Calu3 (cell line): ENCODE results near the gene STX12. TPM values are rescaled to one million over a fixed set of nuclear protein-coding genes. Genes with fewer than 3 reads are reported as not detected.

Experiments used
- BruUV-seq: library from RNA; stranded (reverse); fragments of 400-500 nt; replicated peaks from 2 replicates; lab custom pipeline; 2021; lab: Mats Ljungman, UMichigan
- CTCF ChIA-PET: fragments of 300-600 bp; sonication (Branson Sonifier 250); formaldehyde crosslinking; loops from one replicate; lab custom pipeline; 2022; ENCODE audit warnings: antibody characterized with exemption; lab: Charles Lee
- DNase-seq: peaks from one replicate; pipeline ENCODE4 v3.0.0; 2022
- H3K27ac Mint-ChIP-seq: one replicate; pipeline ENCODE4 v1.8.0; 2022; ENCODE audit warnings: mixed read lengths; ENCODE audit not compliant: unreplicated experiment
- H3K27me3 Mint-ChIP-seq: one replicate; pipeline ENCODE4 v1.8.0; 2022; ENCODE audit warnings: mixed read lengths; ENCODE audit not compliant: unreplicated experiment
- H3K36me3 Mint-ChIP-seq: one replicate; pipeline ENCODE4 v1.8.0; 2022; ENCODE audit warnings: mild to moderate bottlenecking, moderate library complexity, mixed read lengths; ENCODE audit not compliant: insufficient read depth, unreplicated experiment
- H3K4me1 Mint-ChIP-seq: one replicate; pipeline ENCODE4 v1.8.0; 2022; ENCODE audit warnings: mild to moderate bottlenecking, low read depth, mixed read lengths; ENCODE audit not compliant: unreplicated experiment
- H3K4me3 Mint-ChIP-seq: one replicate; pipeline ENCODE4 v1.8.0; 2022; ENCODE audit warnings: mild to moderate bottlenecking, low read depth, moderate library complexity, mixed read lengths; ENCODE audit not compliant: unreplicated experiment
- H3K9me3 Mint-ChIP-seq: one replicate; pipeline ENCODE4 v1.8.0; 2022; ENCODE audit warnings: low read depth, mixed read lengths; ENCODE audit not compliant: unreplicated experiment
- intact Hi-C: fragments of 100-400 bp; cut with micrococcal nuclease; formaldehyde crosslinking; loops from one replicate; pipeline ENCODE4 v1.10.0; 2022; ENCODE audit not compliant: unreplicated experiment
- total RNA-seq: library from RNA; stranded (reverse); gene quantifications from 2 replicates; pipeline ENCODE4 v1.2.3, GENCODE V29; 2022
- TF ChIP-seq, protein P1 (sequence below): fragments of 200-600 bp; IDR thresholded peaks from one replicate; pipeline ENCODE4 v1.8.0; 2022; ENCODE audit warnings: antibody characterized with exemption; ENCODE audit not compliant: unreplicated experiment

STX12 gene
- total RNA-seq, 1 experiment from 2014 or later: 23.4 TPM

DNA sequence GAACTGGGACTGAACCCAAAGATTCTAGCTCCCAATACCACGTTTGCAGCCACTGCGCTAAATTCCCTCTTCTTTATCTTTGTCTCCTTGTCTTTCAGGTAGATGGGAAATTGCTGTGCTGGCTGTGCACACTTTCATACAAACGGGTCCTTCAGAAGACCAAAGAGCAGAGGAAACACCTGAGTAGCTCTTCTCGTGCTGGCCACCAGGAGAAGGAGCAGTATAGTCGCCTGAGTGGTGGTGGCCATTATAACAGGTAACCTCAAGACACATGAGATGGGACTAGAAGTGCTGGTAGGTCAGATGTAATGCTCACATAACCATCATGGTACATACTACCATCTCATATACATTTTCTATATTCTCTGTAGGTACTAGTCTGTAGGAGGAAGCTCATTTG is 28.5 kb upstream of the STX12 start:
- no peak for DNase-seq
- Mint-ChIP-seq H3K27me3 (no peaks in the 10 kb centered on the region), H3K4me1 (no peaks in the 10 kb centered on the region), H3K36me3 (no peaks in the 10 kb centered on the region), H3K4me3 (no peak overlapping the region), H3K9me3 (no peaks in the 10 kb centered on the region), H3K27ac (no peak overlapping the region)
- CTCF ChIA-PET: no interaction called here
- TF ChIP-seq, protein P1, sequence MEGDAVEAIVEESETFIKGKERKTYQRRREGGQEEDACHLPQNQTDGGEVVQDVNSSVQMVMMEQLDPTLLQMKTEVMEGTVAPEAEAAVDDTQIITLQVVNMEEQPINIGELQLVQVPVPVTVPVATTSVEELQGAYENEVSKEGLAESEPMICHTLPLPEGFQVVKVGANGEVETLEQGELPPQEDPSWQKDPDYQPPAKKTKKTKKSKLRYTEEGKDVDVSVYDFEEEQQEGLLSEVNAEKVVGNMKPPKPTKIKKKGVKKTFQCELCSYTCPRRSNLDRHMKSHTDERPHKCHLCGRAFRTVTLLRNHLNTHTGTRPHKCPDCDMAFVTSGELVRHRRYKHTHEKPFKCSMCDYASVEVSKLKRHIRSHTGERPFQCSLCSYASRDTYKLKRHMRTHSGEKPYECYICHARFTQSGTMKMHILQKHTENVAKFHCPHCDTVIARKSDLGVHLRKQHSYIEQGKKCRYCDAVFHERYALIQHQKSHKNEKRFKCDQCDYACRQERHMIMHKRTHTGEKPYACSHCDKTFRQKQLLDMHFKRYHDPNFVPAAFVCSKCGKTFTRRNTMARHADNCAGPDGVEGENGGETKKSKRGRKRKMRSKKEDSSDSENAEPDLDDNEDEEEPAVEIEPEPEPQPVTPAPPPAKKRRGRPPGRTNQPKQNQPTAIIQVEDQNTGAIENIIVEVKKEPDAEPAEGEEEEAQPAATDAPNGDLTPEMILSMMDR: no peak
- no TSS peak for BruUV-seq
- intact Hi-C loops: no loop called here

DNA sequence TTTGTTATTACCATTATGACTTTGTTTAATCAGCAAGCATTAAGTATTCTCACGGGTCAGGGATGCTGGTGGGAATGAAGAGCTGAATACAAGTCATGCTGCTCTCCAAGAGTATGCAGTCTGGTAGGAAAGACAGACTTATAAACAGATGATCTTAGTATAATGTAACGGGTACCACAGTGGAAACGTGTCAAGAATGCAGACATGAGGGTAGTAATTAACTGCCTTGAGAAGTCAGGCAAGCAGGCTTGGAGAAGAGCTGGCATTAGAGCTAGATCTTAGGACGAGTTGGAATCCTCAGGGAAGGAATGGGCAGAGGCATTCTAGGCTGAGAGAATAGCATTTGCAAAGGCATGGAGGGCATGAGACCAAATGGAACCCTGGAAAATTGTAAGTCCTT is 27.6 kb upstream of the STX12 start:
- H3K27me3 Mint-ChIP-seq: no peaks in the 10 kb centered on the region
- TF ChIP-seq, protein P1: no peak
- no peak overlapping the region for H3K27ac Mint-ChIP-seq
- H3K9me3 Mint-ChIP-seq: no peaks in the 10 kb centered on the region
- intact Hi-C loops: no loop called here
- no peak for DNase-seq
- BruUV-seq: no TSS peak
- no peaks in the 10 kb centered on the region for H3K36me3 Mint-ChIP-seq
- no peaks in the 10 kb centered on the region for H3K4me1 Mint-ChIP-seq
- H3K4me3 Mint-ChIP-seq: no peak overlapping the region
- CTCF ChIA-PET: no interaction called here

DNA sequence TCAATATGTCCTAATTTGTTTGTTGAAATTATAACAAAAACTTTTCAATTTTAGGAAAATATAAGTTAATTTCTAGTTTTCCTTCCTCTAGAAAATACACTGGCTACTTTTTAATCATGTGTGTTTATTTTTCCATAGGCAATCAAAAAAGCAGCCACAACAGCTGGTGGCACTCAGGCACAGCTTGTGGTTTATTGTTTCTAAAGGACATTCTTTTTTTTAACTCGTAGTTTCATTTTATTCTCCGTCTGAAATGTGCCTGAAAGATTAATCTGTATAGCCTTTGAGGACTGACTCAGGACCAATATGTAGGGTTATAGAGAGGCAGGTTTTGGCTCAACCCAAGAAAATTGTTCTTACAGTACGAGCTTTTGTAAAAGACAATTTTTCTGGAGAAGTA is 20.7 kb upstream of the STX12 start:
- TF ChIP-seq, protein P1: no peak
- no peaks in the 10 kb centered on the region for H3K27me3 Mint-ChIP-seq
- H3K4me1 Mint-ChIP-seq: no peaks in the 10 kb centered on the region
- CTCF ChIA-PET: no interaction called here
- intact Hi-C loops: no loop called here
- no peaks in the 10 kb centered on the region for H3K36me3 Mint-ChIP-seq
- no peak for DNase-seq
- H3K27ac Mint-ChIP-seq: no peak overlapping the region
- no TSS peak for BruUV-seq
- H3K4me3 Mint-ChIP-seq: no peak overlapping the region
- no peaks in the 10 kb centered on the region for H3K9me3 Mint-ChIP-seq

DNA sequence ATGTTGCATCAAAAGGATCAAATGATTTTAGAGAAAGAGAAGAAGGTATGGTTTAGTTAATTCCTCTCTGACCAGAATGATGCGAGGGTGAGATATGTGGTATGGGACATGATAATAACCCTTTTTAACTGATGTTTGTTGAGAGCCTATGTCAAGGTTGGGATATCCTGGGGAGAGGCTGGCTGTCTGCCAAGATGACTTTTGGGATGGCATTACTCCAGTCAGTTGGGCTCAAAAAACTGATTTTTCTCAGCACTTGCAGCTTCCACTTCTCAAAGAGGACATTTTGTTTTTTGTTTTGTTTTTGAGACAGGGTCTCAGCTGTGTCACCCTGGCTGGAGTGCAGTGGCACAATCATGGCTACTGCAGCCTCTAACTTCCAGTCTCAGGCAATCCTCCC is 17.7 kb upstream of the STX12 start:
- CTCF ChIA-PET: no interaction called here
- no TSS peak for BruUV-seq

More for the DNA sequence above, 17.7 kb upstream of the STX12 start:
- DNase-seq: no peak
- H3K9me3 Mint-ChIP-seq: no peaks in the 10 kb centered on the region
- H3K27me3 Mint-ChIP-seq: no peaks in the 10 kb centered on the region
- H3K36me3 Mint-ChIP-seq: no peaks in the 10 kb centered on the region
- no peaks in the 10 kb centered on the region for H3K4me1 Mint-ChIP-seq
- intact Hi-C loops: no loop called here
- TF ChIP-seq, protein P1: no peak
- H3K4me3 Mint-ChIP-seq: no peak overlapping the region
- no peak overlapping the region for H3K27ac Mint-ChIP-seq
